Hematopoietic multipotent progenitor cell treated with erythropoietin and hydrocortisone succinate and interleukin-3 and kit ligand, for 15 days (in vitro differentiated cells): ENCODE measurements around the gene SNRPB2.

Experiments
- DNase-seq: peaks from one replicate; pipeline ENCODE4 v3.0.0-alpha.2; 2015; ENCODE audit warnings: low spot score

The SNRPB2 gene

DNA sequence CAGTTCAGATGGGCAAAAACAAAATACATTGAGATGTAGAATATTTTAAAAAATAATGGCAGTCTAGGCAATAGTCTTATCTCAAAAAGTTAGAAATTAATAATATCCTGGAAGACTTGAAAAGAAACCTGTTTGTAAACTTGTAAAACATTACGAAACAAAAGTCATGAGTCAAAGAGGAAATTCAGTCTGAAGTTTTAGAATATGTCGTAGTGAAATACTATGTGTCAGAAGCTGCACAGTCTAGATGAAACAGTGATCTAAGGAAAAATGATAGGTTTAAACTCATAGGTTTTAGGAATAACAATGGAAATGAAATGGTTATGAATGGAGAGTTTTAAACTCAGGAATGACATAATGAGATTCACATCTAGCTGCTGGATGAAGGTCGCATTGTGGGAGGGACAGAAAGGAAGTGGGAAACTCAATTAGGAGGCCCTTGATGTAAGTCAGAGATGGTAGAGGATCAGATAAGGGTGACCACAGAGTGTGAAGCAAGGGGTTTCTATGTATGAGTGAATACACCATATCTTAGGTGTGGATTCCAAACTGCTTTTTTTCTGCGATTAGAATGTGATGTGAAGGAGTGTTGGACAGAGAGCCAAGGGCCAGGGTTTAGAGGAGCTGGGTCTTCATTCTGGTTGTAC, 2.8 kb downstream of the SNRPB2 start:
- DNase-seq: no peak

DNA sequence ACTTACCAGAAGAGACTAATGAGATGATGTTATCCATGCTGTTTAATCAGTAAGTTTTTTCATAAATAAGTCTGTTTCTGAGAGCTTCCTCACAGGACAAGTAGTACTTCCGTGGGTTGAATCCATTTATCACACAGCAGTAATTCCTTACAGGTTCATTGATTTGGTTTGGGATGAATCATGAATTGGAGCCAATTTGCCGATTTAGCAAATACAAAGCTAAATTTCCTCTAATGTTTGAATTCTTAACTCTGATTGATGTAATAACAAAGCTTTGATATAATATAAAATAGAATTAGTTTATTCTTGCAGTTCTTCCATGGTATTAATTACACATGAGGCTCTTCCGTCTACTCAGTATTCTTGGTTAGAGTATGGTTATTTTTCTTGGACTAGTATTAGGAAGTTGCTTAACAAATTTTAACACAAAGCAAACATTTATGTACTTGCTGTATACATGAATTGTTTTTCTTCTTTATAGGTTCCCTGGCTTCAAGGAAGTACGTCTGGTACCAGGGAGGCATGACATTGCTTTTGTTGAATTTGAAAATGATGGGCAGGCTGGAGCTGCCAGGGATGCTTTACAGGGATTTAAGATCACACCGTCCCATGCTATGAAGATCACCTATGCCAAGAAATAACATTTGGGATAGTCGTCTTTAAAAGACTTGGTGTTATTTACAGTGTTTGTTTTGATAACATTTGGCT, 10.7 kb downstream of the SNRPB2 start:
- DNase-seq: no peak

DNA sequence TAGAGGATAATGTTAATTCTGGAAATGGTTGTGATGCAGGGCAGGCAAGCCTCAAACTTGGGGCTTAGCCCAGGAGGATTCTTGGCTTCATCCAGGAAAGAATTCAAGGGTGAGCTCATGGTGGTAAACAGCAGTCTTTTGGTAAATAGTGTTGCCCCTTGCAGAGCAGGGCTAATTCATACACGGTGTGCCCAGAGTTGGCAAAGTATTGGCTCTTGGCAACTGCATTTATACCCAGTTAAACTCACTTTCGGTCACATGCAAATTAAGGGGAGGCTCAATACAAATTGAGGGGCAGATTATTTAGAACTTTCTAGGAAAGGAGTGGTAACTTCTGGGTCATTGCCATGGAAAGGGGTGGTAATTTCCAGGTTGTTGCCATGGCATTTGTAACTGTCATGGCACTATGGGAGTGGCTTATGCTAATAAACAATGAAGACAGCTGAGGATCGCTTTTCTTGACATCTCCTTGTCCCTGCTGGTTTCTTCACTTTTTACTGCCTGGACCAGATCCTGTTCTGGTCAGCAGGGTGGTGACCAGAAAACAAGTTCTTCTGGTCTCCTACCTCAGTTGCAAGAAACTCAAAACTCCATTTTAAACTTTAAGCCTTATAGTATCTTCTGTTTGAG, 14.5 kb downstream of the SNRPB2 start:
- DNase-seq: no peak

DNA sequence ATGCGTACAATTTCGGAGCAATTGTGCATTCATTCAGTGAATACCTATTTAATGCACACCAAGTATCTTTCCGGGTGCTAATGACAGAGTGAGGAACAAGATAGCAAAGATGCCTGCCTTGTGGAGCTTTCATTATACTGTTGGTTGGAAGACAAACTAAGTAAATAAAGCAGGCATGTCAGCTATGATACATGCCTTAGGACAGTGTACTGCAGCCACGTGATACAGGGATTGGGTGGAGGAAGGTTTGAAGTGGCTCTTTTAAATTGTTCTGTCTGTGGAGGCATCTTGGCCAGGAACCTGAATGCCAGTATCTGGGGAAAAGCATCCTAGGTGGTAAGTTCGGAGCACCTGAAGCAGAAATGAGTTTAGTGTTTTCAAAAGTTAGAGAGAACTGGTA, 15.4 kb downstream of the SNRPB2 start:
- DNase-seq: no peak

DNA sequence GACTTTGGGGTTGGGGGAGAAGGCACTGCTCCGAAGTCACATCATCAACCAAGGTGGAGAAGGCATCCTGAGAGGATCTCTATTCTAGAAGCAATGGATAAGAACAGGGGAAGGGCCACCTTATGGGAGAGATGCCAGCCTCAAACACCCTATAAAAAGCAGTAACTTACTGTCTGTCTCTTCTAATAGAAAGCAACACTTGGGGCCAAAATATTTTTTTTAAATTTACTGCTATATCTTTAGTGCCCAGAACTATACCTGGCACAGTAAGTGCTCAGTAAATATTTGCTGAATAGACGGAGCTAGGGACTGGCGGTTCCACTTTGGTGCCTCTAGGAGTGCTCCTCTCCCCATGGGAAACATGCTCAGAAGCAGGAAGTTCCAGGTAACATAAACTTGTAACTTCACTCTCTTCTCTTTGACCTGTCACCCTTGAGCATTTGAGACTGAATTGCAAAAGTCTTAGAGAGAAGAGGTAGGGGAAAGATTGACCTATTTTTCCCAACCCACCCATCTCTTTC, 17.5 kb downstream of the SNRPB2 start:
- no peak for DNase-seq

DNA sequence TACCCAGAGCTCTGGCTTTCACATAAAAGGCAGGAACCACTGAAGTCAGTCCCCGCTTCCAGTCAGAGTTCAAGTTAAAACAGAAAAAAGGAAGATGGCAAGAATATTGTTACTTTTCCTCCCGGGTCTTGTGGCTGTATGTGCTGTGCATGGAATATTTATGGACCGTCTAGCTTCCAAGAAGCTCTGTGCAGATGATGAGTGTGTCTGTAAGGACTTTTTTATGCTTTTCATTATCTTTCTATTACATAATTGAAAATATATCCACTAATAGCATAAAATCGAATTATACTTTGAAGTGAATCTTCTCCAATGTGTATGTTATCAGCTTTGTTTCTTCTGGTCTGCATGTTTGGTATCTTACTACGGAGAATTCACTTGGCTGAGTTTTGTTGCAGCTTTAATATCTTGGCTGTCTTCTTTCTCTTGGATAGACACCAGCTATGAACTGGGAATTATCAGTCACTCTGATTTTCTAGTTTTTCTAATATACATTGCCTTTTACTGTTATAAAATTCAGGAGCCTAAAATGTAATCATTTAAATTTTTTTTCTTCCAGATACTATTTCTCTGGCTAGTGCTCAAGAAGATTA, 18.6 kb downstream of the SNRPB2 start, which contains the start of gene OTOR:
OTOR (plus strand) TSS at position 51 of the 593 bp plus-strand sequence; CDS start at position 95, 44 bp downstream.
- DNase-seq: no peak

DNA sequence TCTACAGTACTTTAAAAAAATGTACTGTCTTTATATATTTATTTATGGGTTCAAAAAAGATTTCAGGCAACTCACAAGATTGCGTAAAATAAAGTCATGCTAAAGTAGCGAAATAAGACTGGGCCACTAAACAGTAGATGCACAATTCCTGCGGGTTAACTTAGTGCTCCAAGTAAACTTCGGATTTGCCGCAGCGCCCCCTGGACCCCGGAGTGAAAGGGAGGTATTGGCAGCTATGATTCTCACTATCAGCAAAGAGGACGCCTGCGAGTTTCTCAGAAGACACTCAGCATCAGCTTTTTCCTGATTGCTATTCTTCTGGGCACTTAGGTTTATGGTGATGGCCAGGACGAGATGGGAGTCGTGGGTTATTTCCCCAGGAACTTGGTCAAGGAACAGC, 19.7 kb downstream of the SNRPB2 start:
- no peak for DNase-seq

DNA sequence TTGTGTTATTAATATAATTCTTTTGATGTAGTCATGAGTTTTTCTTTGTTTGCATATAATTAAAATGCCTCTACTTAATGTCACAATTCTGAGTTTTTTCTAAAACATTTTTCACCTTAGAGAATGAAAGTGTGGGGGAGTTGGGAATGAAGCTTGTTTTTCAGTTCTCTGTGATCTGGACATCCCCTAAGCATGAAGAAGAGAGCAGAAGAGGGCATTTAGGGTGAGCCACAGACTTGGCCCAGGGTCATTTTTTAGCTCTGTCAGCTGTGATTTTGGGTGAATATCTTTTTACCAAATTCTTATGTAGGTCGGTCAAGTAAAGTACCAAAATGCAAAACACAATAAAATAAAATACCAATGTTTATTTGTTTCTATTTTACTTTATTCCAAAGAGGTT, 22.3 kb downstream of the SNRPB2 start:
- no peak for DNase-seq

DNA sequence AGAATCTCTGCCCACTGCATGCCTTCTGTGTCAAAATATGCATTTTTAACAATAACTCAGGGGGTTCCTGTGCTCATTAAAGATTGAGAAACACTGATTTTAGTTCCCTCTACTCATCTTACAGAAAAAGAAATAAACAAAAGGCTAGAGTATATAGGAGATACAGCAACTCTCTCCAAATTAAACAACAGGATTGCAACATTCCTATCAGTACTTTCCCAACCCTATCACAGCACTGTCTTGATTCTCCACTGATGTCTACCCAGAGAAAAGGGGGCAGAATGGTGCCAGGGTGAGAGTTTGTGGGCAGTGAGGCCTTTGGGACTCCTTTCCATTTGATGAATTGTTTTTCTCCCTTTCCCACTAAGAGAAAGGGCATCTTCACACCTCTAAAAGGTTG, 23.1 kb downstream of the SNRPB2 start:
- no peak for DNase-seq

DNA sequence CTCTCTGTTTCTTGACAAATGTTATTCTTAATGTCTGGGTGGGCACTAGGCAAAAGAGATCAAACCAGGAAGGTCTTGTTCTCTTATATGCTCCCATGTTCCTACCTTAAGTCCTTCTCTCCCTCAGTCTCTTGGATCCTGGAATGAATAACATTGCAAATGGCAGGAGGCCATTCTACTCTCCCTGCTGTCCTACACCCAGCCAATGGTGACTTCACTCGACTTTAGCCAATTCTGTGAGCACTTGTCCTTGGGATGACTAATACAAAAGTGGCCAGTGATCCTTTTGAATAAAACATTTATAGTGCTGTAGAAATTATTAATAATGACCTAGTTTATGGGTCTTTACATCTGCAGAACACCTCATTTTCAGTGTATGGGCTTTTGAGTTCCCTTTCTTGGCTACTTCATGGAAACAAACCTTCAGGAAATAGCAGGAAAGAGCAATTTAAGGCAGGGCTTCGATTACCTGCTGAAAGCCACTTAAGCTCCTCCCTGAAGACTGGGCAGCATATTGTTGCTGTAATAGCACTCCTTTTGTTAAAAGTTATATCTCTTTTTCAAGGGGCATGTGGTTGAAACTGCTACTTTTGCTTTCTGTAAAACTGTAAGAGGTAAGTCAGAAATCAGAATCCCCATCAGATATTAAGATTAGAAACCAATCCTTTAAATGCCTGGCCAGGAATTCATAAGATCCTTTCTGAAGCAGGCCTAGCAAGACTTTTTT, 28.8 kb downstream of the SNRPB2 start:
- DNase-seq: no peak

DNA sequence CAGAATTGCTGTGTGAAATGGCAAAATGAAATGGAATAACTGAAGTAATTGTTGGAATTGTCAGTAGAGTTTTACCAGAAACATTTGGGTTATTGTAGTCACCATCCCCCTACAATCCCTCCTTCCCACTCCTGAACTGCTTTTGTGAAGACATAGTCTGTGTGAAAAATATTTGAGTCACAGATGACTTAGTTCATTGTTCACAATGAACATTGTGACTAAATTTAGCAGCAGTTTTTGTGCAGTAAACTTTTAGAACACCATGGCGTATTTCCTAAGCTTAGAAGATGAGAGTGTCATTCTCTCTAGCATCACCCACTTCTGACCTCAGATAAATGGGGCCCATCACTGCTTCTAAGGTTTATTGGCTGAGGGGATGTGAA, 29.3 kb downstream of the SNRPB2 start:
- no peak for DNase-seq

DNA sequence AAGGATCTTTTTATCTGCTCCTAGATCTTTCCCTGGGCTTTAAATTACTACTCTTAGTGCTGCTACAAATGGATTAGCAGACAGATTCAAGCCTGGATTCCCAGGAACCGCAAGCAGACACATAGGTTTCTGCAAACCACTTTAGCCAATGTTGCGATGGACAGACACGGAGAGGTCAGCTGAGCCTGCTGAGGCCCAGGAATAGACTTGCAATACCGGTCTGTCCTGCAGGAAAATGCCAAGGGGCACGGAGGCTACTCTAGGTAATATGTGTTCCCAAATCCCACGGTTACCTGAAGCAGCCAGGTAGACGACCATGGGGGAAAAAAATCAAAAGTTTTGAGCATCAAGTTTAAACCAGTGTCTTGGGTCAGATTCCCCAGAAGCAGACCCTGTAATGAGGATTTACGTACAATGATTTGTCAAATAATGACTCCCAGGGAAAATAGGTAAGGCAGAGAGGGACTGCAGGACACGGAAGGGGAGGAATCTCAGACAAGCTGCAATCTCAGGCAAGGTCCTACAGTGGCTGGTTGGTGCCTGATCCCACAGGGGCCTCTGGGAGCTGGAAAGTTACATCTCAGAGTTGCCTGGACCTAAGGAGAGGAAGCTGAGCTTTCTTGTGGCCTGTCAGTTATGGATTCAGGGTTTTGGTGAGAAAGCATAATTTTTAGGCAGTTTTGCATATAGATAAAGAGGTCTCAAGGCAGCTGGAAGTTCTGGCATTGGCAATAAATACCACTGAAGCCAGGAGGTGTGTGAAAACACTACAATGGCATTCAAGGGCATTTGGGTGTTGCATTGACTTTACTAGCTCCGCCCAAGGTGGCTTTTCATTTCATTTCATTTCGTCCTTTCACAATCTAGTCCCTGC, 30.8 kb downstream of the SNRPB2 start:
- DNase-seq: no peak

DNA sequence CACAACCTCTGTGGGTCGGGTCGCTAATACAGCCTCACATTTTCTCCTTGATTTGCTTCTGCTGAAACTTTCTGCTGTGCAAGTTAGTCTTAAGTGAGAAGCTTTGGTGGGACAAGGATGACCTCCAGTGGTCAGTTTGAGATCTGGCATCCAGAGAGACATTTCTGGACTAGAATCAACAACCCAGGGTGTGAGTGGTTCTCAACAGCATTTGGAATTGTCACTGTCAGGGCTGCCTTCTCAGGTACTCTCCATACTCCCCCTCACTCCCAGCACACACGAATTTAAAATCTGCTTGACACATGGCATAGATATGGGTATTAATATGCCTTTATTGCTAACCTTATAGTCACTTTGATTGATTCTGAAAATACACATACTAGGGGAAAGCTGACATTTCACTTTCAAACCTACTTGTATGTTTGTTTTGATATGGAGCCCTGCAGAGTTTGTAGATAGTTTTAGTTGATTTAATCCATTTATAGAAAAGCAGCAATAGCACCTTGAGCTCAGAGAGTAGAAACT, 31.5 kb downstream of the SNRPB2 start:
- DNase-seq: peak; percentile 18

DNA sequence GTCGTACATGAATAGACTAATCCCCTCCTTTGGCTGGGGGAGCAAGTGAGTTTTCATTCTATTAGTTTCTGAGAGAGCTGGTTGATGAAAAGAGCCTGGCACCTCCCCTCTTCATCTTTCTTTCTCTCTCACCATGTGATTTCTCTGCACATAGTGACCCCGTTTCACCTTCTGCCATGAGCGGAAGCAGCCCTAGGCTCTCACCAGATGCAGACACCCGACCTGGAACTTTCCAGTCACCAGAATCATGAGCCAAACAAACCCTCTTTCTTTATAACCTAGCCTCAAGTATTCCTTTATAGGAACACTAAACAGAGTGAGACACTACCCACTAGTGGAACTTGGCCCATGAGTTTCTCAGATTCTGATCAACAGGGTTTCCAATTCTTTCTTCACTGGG, 34.7 kb downstream of the SNRPB2 start:
- no peak for DNase-seq

DNA sequence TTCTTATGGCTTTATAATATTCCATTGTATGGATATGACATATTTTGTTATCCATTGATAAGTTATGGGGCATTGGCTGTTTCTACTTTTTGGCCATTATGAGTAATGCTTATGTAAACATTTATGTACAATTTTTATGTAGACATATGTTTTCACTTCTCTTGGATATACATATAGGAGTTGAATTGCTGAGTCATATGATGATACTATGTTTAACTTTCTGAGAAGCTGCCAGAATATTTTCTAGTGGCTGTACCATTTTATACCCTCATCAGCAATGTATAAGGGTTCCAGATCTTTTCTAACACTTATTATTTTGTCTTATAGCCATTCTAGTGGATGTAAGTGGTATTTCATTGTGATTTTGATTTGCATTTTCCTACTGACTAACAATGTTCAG, 41.4 kb downstream of the SNRPB2 start:
- no peak for DNase-seq

DNA sequence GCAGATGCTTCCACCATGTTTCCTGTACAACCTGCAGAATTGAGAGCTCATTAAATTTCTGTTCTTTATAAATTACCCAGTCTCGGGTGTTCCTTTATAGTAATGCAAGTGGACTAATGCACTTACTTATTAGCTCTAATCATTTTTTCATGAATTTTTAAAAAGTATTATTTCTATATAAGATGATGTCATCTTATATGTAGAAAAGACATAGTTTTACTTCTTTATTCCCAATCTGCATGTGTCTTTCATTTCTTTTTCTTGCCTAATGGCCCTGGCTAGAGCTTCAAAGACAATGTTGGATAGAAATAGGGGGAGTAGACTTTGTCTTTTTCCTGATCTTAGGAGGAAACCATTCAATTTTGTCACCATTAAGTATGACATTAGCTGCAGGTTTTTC, 46.1 kb downstream of the SNRPB2 start:
- DNase-seq: no peak

DNA sequence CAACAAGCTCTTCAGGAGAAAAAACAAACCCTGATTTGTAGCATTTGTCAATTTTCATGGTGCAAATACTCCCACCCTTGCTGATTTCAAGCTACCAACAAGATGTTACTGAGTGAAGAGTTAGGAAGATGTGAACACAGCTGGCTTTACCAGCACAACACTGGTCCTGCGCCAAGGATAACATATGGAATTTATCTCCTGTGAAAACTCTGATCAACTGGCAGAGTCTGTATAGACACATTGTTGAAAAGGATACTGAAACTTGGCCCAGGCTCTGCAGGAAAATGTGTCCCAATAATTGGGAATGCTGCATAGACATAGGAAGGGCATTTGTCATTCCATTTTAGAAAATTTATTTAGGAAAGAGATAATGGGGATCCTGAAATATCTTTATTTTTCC, 47.3 kb downstream of the SNRPB2 start:
- no peak for DNase-seq

DNA sequence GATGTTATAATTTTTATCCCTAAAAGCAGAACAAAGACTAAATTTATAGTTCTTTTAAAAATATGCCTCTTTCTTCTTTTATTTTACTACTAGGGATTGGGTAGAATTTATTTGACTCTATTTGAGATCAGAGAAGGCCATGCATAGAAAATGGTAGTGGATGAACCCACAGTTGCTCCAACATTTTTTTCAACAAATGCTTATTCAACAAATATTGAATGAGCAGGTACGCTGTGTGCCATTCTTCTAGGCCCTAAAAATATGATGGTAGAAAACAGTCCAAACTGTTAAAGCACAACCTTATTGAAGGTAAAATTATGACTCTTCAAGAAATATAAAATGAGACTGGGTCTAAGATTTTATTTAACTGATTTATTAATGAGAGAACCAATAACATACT, 48.3 kb downstream of the SNRPB2 start:
- no peak for DNase-seq

DNA sequence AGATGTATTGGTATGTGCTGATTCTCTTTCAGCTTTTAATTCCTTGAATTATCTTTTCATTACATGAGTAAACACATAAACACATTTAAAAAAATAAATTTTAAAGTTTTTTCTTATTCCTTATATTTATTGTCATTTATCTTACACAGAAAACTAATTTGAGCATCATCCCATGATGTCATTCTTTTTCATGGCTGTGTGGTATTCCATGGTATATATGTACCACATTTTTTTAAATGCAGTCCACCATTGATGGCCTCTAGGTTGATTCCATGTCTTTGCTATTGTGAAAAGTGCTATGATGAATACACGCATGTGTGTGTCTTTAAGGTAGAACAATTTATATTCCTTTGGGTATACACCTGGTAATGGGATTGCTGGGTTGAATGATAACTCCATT, 51.7 kb downstream of the SNRPB2 start:
- DNase-seq: no peak

DNA sequence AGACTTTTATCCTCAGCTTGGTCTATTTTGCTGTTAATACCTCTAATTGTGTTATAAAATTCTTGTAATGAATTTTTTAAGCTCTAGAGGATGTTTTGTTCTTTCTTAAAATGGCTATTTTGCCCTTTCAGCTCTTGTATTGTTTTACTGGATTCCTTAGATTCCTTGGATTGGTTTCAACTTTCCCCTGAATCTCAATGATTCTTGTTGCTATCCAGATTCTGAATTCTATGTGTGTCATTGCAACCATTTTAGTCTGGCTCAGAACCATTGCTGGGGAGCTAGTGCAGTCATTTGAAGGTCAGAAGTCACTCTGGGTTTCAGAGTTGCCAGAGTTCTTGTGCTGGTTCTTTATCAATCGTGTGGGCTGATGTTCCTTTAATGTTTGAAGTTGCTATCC, 55.4 kb downstream of the SNRPB2 start:
- DNase-seq: no peak
